HL-60 (cell line): ENCODE data around the gene TTC39A.

Experiments
- CTCF ChIP-seq: IDR thresholded peaks from one replicate; pipeline ENCODE4 v1.5.1; 2011; ENCODE audit warnings: low read length, control low read depth, inconsistent platforms; ENCODE audit not compliant: insufficient read depth
- POLR2AphosphoS5 ChIP-seq: IDR thresholded peaks from 2 replicates; pipeline ENCODE4 v1.6.1; 2012; ENCODE audit warnings: low read depth
- REST ChIP-seq: IDR thresholded peaks from 2 replicates; pipeline ENCODE4 v1.6.1; 2012; ENCODE audit warnings: low read depth; ENCODE audit not compliant: insufficient replicate concordance

GRCh38 chr1:51331206-51332100 is 1.1 kb upstream of the TTC39A start:
- TF ChIP-seq POLR2AphosphoS5: no peak
- TF ChIP-seq CTCF: no peak
- no peak for TF ChIP-seq REST
